Skin epidermis (tissue), 12 donors: ENCODE measurements around the gene GTF2A1.
"Not testable (repeated sequence)": the region's sequence is repeated elsewhere in the genome, so short reads cannot be mapped to it uniquely, and the experiment has no call there.

ENCODE experiments used
- H3K27ac ChIP-seq, 21 experiments: fragments of 200-600 bp; sonication (generic) in 11 of 21; one replicate each; pipeline ENCODE4 v1.5.0; 2020; ENCODE audit warnings: mild to moderate bottlenecking in 3 of 21, inconsistent platforms in 2 of 21, moderate library complexity in 2 of 21
- H3K4me3 ChIP-seq, 7 experiments: fragments of 200-600 bp; sonication (generic) in 2 of 7; one replicate each; pipeline ENCODE4 v1.5.0; 2020; ENCODE audit warnings: inconsistent platforms in 2 of 7, mild to moderate bottlenecking in 2 of 7, moderate library complexity in 1 of 7

The GTF2A1 gene

DNA sequence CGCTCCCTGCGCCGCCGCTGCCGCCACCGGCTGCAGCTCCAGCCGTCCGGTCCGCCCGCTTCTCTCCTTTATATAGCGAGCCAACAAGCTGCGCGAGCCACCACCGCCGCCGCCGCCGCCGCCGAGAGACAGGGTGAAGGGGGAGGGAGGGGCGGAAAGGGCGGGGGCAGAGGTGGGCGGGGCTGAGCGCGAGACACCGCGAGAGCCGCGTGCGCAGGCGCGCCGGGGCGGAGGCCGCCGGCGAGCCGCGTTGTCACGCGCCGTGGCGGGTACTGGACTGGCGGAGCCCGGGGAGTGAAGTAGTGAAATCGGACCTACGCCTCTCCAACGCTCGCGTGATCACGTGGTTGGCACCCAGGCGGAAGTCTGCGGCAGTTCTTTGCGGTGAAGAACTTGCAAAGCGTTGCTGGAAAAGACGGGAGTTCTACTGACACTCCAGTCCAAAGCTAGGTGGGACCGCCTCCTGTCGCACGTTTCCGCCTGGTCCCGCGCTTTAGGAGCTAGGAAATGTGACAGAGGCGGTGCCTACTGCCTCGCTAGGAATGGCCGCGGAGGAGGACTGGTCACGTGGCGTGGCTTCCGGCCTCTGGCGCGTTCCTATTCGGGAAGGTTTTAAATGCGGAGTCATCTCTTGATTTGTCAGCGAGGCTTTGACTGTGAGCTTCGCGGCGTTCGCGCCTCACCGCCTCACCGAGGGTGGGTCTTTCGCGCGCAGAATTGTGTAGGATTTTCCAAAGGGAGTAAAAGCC lies at the start of gene GTF2A1:
GTF2A1 (minus strand) TSS at position 130 of the 749 bp plus-strand sequence. CDS start 441 bp downstream, outside the sequence.
- H3K4me3 ChIP-seq, result peak within 1 kb of the TSS; percentile 49 to 84 (median 75)
- peak within 1 kb of the TSS; percentile 94 to 100 (median 98) for H3K27ac ChIP-seq

- Histone ChIP-seq H3K4me3 (no peak overlapping the region), H3K27ac (no peak overlapping the region)
These were observed 49.2 kb upstream of the GTF2A1 start for GRCh38 chr14:81269979-81270375.

DNA sequence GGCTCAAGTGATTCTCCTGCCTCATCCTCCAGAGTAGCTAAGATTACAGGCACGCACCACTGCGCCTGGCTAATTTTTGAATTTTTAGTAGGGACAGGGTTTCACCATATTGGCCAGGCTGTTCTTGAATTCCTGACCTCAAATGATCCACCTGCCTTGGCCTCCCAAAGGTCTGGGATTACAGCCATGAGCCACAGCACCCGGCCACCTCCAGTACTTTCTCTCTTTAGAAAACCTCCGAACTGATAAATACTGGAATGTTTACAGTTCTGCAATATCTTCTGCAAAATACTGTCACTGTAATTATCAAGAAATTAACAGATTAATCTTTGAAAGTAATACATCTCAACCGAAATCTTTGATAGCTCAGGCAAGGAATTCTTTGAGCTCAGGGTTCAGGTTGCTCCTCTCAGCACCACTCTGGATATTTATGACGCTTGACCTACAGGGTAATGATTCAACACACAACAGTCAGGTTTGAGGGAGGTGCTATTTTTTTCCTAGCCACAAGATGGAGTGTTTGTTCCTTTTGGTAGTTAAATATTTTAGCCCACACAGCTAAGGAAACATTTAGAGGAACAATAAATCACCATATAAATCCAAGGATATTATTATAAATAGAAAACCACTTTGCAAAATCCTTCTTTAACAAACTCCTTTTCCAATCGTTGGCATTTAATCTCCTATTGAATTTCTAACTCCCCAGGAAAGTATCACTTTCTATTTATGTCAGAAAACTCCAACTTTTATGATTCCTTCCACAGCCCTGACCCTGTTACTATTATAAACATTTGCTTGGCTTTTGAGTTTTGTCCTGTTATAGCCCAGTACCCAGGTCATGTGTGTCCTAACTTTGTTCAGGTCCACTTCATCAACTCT lies 48.6 kb upstream of the GTF2A1 start:
- H3K4me3 ChIP-seq, result no peak overlapping the region
- H3K27ac ChIP-seq, result no peak overlapping the region

- Histone ChIP-seq H3K27ac (no peak overlapping the region), H3K4me3 (no peak overlapping the region)
These were observed 47.3 kb upstream of the GTF2A1 start for GRCh38 chr14:81268016-81268416.

DNA sequence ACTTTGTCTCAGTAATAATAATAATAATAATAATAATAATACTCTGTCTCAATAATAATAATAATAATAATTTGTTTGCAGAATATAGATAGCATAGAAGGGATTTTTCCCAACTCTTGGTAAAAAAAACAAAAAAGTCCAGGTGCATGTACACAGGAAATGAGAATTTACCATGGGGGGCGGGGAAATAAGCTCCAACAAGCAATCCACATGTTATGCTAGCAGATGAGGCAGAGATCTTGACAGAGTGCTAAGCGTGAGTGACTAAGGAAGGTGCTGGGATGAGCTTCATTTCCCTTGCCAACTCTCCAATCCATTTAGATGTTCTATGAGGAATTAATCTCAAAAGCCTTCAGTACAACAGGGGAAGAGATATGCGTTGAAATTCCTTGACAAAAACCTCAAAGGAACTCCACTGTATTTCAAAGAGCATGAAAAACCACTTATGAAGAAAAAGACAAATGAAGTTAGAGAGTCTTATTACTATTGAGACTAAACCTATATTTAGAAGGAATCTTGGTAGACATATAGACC lies 44.9 kb upstream of the GTF2A1 start:
- Histone ChIP-seq H3K4me3 (no peak overlapping the region), H3K27ac (no peak overlapping the region)

DNA sequence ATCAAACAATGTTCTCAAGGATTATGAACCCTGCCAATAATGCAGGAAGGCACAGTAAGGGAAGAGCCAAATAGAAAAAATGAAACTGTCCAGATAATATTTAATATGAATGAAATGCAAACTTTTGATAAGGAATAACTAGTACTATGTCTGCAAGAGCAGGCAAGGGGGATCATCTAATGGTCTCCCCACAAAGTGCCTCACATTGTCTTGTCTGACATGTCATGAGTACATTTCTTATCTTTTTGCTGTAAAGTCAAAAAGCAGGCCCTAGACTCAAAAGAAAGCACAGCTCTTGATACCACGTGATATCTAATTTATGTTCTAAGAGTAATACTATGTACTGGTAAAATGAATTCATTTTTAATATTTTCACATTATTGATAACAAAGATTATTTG lies 43.9 kb upstream of the GTF2A1 start:
- no peak overlapping the region for H3K4me3 ChIP-seq
- H3K27ac ChIP-seq, result no peak overlapping the region

DNA sequence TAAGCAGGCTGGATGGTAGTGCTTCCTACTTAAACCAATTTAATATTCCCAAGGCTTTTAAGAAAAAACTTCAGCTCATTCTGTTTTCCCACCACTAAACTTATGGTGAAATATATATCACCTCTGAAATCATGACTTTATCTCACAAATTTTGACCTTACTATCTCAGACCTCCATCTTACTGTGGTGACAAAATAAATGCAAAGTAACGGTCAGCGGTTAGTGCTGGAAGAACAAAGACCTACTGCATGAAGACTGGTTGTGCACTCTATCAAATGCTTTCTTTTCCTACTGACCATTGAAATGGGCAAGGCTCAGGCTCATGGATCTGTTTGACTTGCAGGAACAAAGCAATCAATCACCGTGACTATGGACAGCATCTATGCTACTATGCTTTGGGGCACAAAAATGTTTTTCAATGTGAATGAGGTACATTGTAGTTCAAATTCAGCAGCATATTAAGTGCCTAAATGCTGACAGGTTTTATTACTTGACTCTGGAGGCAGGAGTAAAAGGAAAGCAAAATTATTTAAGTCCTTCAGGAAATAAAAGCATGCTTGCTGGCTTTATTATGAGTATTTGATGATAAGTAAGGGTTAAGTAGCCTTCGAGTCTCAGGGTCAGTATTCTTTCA lies 43.1 kb upstream of the GTF2A1 start:
- H3K27ac ChIP-seq, result no peak overlapping the region

GRCh38 chr14:81261176-81261575 lies 40.4 kb upstream of the GTF2A1 start:
- no peak overlapping the region for H3K4me3 ChIP-seq
- H3K27ac ChIP-seq, result no peak overlapping the region

More for the DNA sequence above, 43.1 kb upstream of the GTF2A1 start:
- H3K4me3 ChIP-seq, result no peak overlapping the region

DNA sequence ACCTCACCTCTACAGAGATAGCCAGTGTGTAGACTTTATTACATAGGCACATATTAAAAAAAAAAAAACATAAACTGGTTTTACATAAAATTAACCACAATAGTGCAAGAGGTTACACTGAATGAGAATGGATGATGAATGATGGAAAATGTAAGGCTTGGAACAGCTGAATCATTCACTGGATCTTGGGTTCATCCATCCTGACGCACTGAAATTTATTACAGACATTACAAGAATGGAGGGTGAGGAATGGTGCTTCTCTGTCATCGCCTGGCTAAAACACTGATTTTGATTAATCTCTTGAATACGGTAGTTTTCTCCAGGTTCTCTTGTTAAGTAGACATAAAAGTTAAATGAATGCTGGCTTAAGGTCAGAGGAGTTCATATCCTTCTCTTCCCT lies 40.0 kb upstream of the GTF2A1 start:
- H3K27ac ChIP-seq, result no peak overlapping the region
- no peak overlapping the region for H3K4me3 ChIP-seq

DNA sequence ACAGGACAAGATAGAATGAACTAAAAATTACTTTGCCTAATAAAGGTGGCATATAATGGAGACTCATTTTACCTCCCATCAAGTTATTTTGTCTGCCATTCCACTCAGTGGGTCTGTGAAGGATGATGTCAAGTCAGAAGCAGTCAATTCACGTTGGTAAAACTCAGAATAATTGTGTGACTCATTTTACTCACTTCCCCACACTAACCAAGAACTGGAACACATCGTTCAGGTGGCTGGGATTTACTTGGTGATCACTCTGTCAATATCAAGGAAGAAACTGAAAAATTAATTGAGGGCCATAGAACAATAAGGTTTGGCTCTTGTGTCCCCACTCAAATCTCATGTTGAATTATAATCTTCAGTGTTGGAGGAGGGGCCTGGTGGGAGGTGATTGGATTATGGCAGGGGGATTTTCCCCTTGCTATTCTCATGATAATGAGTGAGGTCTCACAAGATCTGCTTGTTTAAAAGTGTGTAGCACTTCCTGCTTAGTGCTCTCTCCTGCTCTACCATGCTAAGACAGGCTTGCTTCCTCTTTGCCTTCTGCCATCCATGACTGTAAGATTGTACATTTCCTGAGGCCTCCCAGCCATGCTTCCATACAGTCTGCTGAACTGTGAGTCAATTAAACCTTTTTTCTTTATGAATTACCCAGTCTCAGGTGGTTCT lies 35.7 kb upstream of the GTF2A1 start:
- Histone ChIP-seq H3K27ac (no peak overlapping the region), H3K4me3 (no peak overlapping the region)

- H3K27ac ChIP-seq, result no peak overlapping the region
- no peak overlapping the region for H3K4me3 ChIP-seq
These were observed 31.5 kb upstream of the GTF2A1 start for GRCh38 chr14:81252278-81252677.

- H3K4me3 ChIP-seq, result no peak overlapping the region
- H3K27ac ChIP-seq, result peak overlapping the region in 12 of 21 experiments; percentile 5 to 73 (median 50)
These were observed 26.6 kb upstream of the GTF2A1 start for GRCh38 chr14:81247271-81247766.

- Histone ChIP-seq H3K27ac (peak overlapping the region in 18 of 21 experiments; percentile 5 to 73 (median 54)), H3K4me3 (no peak overlapping the region)
These were observed 25.9 kb upstream of the GTF2A1 start for GRCh38 chr14:81246461-81247270.

- peak overlapping the region in 7 of 21 experiments; percentile 16 to 73 (median 58) for H3K27ac ChIP-seq
- no peak overlapping the region for H3K4me3 ChIP-seq
These were observed 25.0 kb upstream of the GTF2A1 start for GRCh38 chr14:81245771-81246170.

- not testable (repeated sequence) for H3K27ac ChIP-seq, H3K4me3 ChIP-seq
These were observed 23.7 kb upstream of the GTF2A1 start for GRCh38 chr14:81244431-81244830.

- H3K4me3 ChIP-seq, result no peak overlapping the region
- no peak overlapping the region for H3K27ac ChIP-seq
These were observed 22.7 kb upstream of the GTF2A1 start for GRCh38 chr14:81243499-81243898.

GRCh38 chr14:81236849-81237248 lies 16.1 kb upstream of the GTF2A1 start:
- not testable (repeated sequence) for H3K27ac ChIP-seq, H3K4me3 ChIP-seq

DNA sequence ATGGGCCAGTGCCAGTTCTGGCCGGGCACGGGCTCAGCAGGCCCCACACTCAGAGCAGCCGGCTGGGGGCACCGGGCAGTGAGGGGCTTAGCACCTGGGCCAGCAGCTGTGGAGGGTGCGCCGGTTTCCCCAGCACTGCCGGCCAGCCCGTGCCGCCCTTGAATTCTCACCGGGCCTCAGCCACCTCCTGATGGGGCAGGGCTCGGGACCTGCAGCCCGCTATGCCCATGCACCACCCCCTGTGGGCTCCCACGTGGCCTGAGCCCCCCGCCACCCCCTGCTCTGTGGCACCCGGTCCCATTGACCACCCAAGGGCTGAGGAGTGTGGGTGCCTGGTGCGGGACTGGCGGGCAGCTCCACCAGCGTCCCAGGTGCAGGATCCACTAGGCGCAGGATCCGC lies 15.4 kb upstream of the GTF2A1 start:
- no peak overlapping the region for H3K4me3 ChIP-seq
- no peak overlapping the region for H3K27ac ChIP-seq

DNA sequence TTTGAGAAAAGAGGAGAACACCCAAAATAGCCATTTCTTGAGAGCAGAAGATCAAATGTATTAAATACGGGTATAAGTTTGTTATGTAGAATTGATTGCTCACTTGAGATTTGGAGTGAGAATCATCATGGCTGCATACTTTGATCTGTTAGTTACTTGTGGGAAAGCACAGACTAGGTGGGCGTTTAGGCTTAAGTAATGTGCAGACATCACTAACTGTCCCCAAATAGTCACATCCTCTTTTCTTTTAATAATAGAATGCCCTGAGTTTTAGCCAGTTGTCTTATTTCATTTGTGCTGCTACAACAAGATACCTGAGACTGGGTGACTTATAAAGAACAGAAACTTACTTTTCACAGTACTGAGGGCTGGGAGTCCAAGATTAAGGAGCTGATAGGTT lies 14.3 kb upstream of the GTF2A1 start:
- H3K27ac ChIP-seq, result no peak overlapping the region
- H3K4me3 ChIP-seq, result no peak overlapping the region
